DMS53 treated with DMSO at 0.1 percent for 48 hours (cell line): ENCODE measurements around the gene DEDD.

Source experiments
- DNase-seq: peaks from one replicate; lab custom pipeline; 2025; ENCODE audit not compliant: unreplicated experiment; lab: John Stamatoyannopoulos, UW

The DEDD gene

DNA sequence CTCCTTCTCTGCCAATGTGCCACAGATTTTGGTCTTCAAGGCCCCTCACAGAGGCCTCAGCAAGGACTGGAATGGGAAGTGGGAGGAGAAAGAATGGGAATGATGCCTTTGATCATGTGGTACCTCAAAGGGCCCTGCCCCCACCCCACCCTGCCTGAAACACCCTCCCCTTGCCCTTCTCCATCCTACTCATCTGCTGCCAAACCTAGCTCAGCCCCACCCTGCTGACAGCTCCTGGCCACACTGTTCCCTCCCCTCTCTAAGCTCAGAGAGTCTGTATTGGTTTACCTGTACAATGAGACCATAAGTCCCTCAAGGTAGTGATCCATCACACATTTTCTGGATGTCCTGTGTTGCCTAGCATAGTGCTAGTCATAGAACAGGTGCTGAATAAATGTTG is 56.1 kb downstream of the DEDD start:
- no peak for DNase-seq

DNA sequence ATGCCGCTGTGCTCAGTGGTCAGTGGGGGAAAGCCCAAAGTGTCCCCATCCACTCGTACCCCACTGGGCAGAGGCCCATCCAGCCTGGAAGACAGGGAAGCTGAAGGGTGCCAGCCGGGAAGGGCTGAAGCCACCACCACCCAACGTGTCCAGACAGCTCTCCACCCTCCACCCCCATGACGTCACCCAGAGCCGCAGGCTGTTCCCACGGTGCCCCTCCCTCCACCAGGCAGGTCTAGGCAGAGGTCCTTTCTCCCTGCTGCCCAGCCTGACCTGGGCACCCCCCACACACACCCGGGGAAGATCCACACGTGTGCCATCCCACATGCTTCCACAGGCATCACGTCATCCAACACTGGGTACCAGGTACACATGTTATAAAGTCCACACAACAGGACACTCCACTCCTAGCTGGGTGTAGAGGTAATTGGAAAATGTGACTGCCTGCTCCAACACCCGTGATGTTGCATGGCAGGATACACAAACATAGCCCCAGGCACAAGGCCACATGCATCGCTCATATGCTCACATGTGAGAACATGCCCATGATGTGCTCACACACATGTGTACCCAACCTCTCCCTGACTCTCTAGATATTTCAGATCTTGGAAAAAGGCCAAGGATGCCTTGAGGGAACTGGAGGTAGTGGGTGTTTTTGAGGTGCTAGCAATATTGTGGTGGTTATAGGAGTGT is 57.6 kb downstream of the DEDD start:
- no peak for DNase-seq

DNA sequence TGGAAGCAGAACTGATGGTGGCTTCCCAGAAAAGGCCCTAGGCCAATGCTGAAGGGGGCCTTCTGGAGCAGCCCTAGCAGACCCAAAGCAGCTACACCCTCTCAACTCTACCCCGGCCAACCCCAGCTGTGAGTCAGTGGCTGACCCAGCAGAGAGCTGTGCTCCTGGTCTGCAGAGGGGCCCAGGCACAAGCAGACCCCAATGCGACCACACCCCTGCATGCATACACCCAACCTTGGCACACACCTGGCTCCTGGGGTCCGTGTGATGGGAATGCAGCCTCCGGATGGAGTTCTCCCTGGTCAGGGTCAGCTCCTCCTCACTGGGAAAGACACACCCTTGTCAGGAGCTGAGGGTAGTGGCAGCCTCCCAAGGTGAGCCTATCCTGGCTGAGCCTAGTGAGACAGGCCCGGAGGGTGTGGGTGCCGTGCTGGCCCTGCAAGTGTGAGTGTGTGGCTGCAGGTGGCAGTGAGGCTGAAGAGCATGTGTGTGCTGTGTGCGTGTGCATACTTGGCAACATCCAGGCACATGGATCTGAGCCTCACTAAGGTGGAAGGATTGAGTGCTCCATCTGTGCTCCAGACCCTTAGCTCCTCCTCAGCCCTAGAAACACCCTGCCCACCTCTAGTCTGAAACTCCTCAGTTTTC is 58.9 kb downstream of the DEDD start:
- no peak for DNase-seq

DNA sequence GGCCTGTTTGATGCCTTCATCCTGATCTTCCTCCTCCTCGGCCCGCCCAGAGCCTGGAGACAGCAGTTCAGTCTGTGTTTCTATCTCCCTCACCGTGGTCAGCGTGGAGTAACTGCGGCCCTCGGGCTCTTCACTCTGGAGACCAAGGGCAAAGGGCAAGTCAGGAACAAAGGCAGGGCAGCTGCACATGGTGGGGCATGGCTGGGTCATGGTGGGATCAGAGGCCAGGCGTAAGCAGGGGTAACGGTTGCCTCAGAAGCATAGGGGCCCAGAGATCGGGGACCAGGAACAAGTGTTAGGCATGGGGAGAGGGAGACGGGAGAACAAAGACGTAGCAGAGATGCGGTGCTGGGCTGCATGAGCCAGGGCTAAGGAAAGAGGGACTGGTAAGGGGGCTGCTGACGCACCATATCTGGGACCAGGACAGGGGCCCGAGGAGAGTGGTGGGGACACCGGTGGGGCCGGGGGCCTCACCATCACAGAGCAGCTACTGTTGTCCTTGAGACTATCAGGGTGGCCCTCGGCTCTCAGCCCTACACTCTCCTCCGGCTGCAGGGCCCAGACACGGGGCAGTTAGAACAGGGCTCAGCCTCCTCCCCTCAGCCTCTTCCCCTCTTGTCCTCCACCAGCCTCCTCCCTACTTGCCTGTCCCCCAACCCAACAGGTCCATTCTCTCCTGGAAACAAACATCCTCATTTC is 59.6 kb downstream of the DEDD start:
- no peak for DNase-seq

DNA sequence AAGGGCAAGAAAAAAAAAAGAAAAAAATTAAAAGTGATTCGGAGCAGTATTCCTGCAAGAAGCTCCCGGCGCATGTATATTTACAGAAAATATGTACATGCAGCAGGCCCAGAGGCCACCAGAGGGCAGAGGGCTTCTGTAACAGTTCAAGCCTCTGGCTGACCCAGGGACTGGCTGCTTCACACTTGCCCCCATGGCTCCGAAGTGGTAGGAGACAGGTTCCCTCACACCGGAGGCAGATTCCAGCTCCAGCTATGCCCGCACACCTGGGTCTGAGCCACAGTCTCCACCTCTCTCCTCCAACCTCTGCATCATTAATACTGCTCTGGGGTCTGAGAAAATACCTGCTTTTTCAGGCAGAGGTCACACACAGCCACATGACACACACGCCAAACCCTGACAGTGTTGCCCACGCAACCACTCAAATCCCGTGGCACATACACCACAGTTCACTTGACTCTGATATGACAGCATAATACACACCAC is 60.5 kb downstream of the DEDD start:
- DNase-seq: peak; percentile 41
